HG02870 (cell line): ENCODE results near the gene PPFIBP1.
"Not testable (repeated sequence)": the region's sequence is repeated elsewhere in the genome, so short reads cannot be mapped to it uniquely, and the experiment has no call there.

ENCODE experiments used
- ATAC-seq: cut with Tn5 transposase; IDR thresholded peaks from one replicate; pipeline ENCODE4 v1.9.1; 2021; ENCODE audit warnings: mild to moderate bottlenecking, moderate library complexity; ENCODE audit not compliant: unreplicated experiment

The PPFIBP1 gene

GRCh38 chr12:27541031-27541719 is 17.2 kb downstream of the PPFIBP1 start:
- no peak for ATAC-seq

- no peak for ATAC-seq
These were observed 18.6 kb downstream of the PPFIBP1 start for GRCh38 chr12:27542628-27543027.

DNA sequence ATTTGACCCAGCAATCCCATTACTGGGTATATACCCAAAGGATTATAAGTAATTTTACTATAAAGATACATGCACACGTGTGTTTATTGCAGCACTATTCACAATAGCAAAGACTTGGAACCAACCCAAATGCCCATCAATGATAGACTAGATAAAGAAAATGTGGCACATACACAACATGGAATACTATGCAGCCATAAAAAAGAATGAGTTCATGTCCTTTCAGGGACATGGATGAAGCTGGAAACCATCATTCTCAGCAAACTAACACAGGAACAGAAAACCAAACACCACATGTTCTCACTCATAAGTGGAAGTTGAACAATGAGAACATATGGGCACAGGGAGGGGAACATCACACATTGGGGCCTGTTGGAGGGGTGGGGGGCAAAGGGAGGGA is 20.9 kb downstream of the PPFIBP1 start:
- ATAC-seq, result not testable (repeated sequence)

GRCh38 chr12:27545665-27546064 is 21.7 kb downstream of the PPFIBP1 start:
- ATAC-seq, result no peak

- no peak for ATAC-seq
These were observed 23.6 kb downstream of the PPFIBP1 start for GRCh38 chr12:27547592-27547991.

DNA sequence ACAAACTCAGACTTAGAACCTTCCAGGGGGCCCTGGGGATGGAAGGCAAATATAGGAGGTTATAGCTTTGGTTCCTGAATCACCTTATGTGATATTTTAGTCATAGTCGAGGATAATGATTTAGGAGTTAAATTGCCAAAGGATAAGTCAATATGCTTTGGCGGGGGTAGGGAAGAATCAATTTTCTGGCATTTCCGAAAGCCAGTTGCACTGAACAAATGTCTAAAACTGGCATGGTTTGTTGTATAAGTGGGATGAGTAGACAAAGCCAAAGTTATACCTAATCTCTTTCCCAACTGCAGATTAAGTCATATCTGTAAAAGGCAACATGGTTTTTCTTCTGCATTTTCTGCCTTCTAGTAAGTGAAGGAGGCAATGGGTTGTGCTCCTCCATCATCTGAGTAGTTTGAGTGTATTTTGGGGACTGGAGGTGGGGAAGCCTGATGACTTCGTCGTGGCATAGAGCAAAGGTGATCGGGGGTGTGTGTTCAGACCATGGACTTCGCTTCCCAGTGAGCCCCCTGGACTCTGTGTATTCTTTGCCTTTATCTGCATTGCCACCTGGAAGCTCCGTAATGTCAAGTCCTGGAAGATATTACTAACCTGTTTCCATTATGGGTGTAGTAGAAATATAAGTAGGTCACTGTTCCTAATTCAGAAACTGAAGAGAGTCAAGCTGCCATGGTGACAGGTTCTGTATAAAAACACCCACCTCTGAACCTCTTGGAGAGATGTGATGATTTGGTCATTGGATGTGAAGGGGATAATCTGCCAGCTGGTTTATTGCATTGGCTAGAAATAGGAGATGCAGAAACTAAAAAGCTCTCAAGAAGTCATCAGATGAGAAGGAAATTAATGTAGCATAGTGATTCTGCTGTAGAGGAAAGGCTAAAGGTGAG is 24.5 kb downstream of the PPFIBP1 start:
- ATAC-seq, result no peak

- ATAC-seq, result no peak
These were observed 25.3 kb downstream of the PPFIBP1 start for GRCh38 chr12:27549236-27549800.

GRCh38 chr12:27549801-27550652 is 26.0 kb downstream of the PPFIBP1 start:
- no peak for ATAC-seq

- no peak for ATAC-seq
These were observed 26.6 kb downstream of the PPFIBP1 start for GRCh38 chr12:27550653-27550975.

- no peak for ATAC-seq
These were observed 27.3 kb downstream of the PPFIBP1 start for GRCh38 chr12:27551172-27551840.

DNA sequence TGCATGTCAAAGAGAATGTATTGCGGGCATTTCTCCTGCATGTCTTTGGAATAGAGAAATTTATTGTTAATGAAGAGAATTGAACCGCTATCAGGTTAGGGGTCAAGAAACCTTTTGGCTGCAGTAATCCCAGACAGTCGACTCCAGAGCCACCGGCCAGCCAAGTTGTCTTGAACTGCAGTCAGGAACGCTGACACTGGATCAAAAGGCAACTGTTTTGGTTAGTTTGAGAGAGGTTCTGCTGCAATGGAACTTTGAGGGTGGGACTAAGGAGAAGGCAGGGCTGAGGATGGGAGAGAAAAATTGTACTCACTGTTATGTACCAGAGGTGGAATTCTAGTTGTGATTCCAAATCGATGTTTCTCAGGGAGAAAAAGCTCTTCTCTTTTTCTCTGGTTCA is 28.2 kb downstream of the PPFIBP1 start:
- ATAC-seq, result no peak

- ATAC-seq, result no peak
These were observed 29.0 kb downstream of the PPFIBP1 start for GRCh38 chr12:27552886-27553560.

- no peak for ATAC-seq
These were observed 29.9 kb downstream of the PPFIBP1 start for GRCh38 chr12:27553941-27554340.

- ATAC-seq, result no peak
These were observed 30.6 kb downstream of the PPFIBP1 start for GRCh38 chr12:27554421-27555186.

GRCh38 chr12:27555361-27555760 is 31.4 kb downstream of the PPFIBP1 start:
- ATAC-seq, result no peak

DNA sequence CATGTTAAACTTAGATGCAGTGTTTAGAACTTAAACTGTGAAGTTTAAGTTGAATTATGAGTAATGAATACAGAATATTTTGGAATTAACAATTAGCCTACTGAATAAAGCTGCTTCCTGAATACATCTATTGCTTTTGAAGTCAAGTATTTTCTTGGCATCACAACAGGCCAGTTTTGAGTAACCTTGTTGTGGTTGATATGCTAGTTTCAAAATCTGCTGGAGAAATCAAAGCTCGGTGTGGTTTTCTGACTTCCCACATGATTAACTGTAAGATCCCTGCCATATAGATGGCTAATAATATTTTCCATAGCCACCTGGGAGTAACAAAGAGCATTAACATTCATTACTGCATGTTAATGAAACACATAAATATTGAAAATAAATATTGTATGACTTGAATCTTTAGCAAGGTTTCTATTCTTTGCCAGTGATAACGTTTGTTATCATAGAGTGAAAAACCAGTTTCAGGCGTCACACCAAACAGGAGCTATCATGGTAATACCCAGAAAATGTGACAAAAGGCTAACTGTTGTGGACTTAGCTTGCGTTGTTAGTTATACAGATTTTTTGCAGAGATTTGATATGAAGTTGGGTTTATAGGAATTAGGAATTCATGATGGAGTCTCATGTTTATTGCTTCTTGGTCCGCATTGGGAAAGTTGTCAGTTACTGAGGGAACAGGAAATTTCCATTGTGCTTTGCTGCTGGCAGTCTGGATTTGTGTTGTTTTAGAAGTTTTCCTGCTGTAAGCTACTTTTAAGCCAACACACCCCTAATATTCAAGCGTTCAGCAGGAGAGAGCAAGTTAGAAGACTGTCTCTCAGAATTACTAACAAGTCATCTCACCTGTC is 32.1 kb downstream of the PPFIBP1 start:
- peak; percentile 62 for ATAC-seq

DNA sequence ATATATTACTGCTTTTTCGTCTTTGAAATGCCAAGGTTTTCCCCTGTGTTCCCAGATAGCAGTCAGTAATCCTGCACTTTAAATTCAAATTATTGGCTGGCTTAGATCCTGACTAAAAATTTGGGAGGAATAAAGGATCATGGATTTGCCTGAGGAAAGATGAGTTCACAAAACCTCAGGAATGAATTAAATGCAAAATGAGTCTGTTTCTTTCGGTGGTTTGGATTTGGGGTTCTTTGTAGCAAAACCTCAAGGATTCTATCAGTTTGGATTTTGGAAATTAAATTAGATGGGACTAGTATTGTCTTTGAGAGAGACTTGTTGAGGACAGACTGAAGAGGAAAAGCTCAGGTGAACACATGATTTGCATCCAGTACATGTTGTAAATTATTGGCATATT is 36.1 kb downstream of the PPFIBP1 start:
- ATAC-seq, result no peak
